HG02840 (cell line): ENCODE measurements around the gene CEP131.
A peak's percentile ranks its signal among the peaks of the same experiment; 100 is the strongest.

Experiments used
- ATAC-seq: cut with Tn5 transposase; IDR thresholded peaks from one replicate; pipeline ENCODE4 v1.9.1; 2021; ENCODE audit warnings: mild to moderate bottlenecking, moderate library complexity, moderate number of reproducible peaks; ENCODE audit not compliant: unreplicated experiment, low FRiP score

Gene CEP131

GRCh38 chr17:81222906-81223761 is at the start of gene CEP131:
Gene CEP131 (minus strand): TSS chr17:81222965. CDS start chr17:81220056, 2,909 bp downstream.
- peak; percentile 92 for ATAC-seq

GRCh38 chr17:81271226-81271625 is 48.5 kb upstream of the CEP131 start:
- ATAC-seq = no peak

GRCh38 chr17:81270279-81270678 is 47.5 kb upstream of the CEP131 start:
- ATAC-seq = no peak

GRCh38 chr17:81267390-81268067 is 44.8 kb upstream of the CEP131 start:
- no peak for ATAC-seq

- no peak for ATAC-seq
Observed at GRCh38 chr17:81265576-81265975, 42.8 kb upstream of the CEP131 start.

GRCh38 chr17:81264640-81265039 is 41.9 kb upstream of the CEP131 start:
- ATAC-seq = no peak

- no peak for ATAC-seq
Observed at GRCh38 chr17:81263371-81264181, 40.8 kb upstream of the CEP131 start.

GRCh38 chr17:81261582-81262336 is 39.0 kb upstream of the CEP131 start:
- no peak for ATAC-seq

- ATAC-seq = no peak
Observed at GRCh38 chr17:81261096-81261495, 38.3 kb upstream of the CEP131 start.

- ATAC-seq = no peak
Observed at GRCh38 chr17:81260641-81261040, 37.9 kb upstream of the CEP131 start.

GRCh38 chr17:81260171-81260570 is 37.4 kb upstream of the CEP131 start:
- ATAC-seq = no peak

- no peak for ATAC-seq
Observed at GRCh38 chr17:81259058-81259605, 36.4 kb upstream of the CEP131 start.

GRCh38 chr17:81258292-81258691 is 35.5 kb upstream of the CEP131 start:
- ATAC-seq = no peak

- ATAC-seq = no peak
Observed at GRCh38 chr17:81257533-81257932, 34.8 kb upstream of the CEP131 start.

- no peak for ATAC-seq
Observed at GRCh38 chr17:81256616-81257015, 33.9 kb upstream of the CEP131 start.

GRCh38 chr17:81254955-81255717 is 32.4 kb upstream of the CEP131 start:
- ATAC-seq = no peak

GRCh38 chr17:81253358-81254131 is 30.8 kb upstream of the CEP131 start:
- ATAC-seq = no peak

GRCh38 chr17:81252987-81253329 is 30.2 kb upstream of the CEP131 start:
- ATAC-seq = no peak
